Left renal cortex interstitium (tissue), 4 donors: ENCODE measurements around the gene KRTAP24-1. TPM values are rescaled to one million over a fixed set of nuclear protein-coding genes. Genes with fewer than 3 reads are reported as not detected.

Experiments
- DNase-seq, 4 donors: peaks; one replicate each; pipeline ENCODE4 v3.0.0-alpha.2; 2013; ENCODE audit warnings: low read depth in 4 of 4, low spot score in 2 of 4, missing footprints in 1 of 4
- polyA plus RNA-seq, 4 donors: library from polyadenylated mRNA; unstranded; fragments of 120-200 nt; gene quantifications; one replicate each; pipeline ENCODE4 v1.2.1, GENCODE V29; 2013; ENCODE audit not compliant: insufficient read length in 4 of 4

The KRTAP24-1 gene
- polyA plus RNA-seq, 4 donors = not detected

DNA sequence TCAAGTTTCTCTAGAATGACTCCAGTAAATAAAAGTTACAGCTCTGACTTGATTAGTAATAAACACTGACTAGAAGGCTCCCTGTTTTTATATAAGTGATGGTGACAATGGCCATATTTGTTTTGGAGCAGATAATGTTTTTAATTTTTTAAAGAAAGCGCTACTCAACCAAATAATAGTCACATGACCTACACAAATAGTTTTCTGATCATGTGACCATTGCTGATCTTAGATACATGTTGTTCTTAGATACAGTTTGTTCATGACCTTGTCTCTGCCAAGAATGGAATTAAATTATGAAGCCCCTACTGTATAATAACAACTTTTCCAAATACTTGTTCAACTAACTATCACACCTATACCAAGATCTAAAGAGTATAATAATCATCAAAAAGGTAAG is 44.6 kb downstream of the KRTAP24-1 start:
- no peak for DNase-seq

DNA sequence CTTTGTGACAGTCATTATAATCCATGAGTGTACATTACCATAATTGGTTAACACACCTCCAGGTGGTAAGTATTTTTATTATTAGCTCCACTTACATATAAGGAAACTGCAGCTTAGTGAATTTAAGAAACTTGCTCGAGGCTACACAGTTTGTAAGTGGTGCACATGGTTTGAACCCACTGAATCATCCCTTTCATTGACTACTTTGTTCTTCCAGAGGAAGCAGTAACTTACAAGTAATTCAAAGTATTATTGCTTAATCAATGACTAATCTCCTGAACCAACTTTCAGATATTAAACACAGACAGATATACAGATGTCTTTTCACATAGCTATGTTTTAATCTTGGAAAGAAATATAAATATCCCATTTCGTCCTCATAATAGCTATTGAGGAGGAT is 48.1 kb downstream of the KRTAP24-1 start:
- no peak for DNase-seq

DNA sequence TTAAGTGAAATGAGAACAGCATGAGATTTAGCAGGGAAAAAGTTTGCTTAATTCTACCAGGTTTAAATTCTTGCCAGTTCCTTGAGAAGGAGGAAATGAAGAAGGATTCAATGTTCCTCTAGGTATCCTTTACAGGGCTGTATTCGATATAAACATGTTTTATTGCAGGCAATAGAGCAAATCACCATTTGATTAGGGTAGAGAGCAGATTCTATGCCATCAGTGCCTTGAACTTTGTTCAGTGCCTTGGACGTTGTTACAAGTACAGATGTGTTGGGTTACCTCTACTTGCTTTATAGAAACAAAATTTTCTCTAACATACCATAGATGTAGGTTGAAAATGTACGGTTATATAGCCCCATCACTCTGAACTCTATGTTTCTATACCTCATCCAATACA is 48.7 kb downstream of the KRTAP24-1 start:
- DNase-seq = no peak

DNA sequence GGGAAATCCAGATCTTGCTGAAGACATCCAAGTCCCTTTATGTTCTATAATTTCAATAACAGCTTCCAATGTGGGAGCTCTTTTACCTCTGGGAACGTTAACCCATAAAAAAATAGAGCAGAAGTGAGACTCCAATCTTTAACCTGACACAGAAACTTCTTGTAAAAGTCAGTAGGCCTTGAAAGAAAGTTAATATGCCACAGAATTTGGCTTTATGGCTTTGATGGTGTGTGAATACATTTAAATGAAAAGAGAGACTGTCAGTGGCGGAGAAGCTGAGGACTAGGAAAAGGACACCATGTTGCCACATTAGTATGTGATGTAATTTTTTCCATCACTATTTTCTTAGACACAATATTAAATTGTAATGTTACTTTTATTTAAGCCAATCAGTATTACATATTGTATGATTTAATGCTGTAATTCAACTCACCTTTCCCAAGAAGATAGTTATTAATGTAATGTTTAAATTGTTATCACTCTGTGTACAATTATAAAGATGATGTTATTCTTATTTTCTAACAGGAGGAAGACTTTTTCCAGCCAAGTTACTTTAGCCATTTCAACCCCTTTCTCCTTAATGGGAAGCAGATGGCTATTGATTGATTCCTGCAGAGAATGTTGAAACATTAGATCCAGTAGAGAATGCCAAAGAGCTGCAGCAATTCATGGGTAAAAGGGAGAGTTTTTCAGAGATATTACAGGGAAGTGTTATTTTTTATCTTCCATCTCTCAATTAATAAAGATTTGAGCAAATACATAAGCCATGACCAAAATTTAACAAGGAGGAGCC is 49.3 kb downstream of the KRTAP24-1 start:
- DNase-seq = no peak

DNA sequence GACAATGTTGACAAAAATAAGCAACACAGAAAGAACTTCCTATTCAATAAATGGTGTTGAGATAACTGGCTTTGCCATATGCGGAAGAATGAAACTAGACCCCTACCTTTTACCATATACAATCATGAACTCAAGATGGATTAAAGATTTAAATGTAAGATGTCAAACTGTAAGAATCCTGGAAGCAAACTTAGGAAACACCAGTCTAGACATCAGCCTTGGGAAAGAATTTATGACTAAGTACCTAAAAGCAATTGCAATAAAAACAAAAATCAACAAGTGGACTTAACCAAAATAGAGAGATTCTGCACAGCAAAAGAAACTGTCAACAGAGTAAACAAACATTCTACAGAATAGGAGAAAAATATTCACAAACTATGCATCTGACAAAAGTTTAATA is 50.7 kb downstream of the KRTAP24-1 start:
- no peak for DNase-seq

Other genes starting within 250 kb of the KRTAP24-1 start
- not detected for gene CLDN17, start 116.1 kb downstream of the KRTAP24-1 start, polyA plus RNA-seq
- 100 to 1,000 TPM in 1 of 4 donors, 10 to 100 TPM in 3; 42.1 to 110 (median 60.0) TPM for gene CLDN8, start 66.9 kb downstream of the KRTAP24-1 start, polyA plus RNA-seq
- not detected for gene KRTAP25-1, start 6.6 kb upstream of the KRTAP24-1 start, polyA plus RNA-seq
- not detected for gene KRTAP26-1, start 37.4 kb upstream of the KRTAP24-1 start, polyA plus RNA-seq
- gene KRTAP27-1, start 54.7 kb upstream of the KRTAP24-1 start, polyA plus RNA-seq = not detected
- gene KRTAP23-1, start 65.7 kb upstream of the KRTAP24-1 start, polyA plus RNA-seq = not detected
- gene KRTAP13-2, start 89.3 kb upstream of the KRTAP24-1 start, polyA plus RNA-seq = not detected
- gene KRTAP13-1, start 113.1 kb upstream of the KRTAP24-1 start, polyA plus RNA-seq = not detected
- not detected for gene KRTAP13-3, start 143.0 kb upstream of the KRTAP24-1 start, polyA plus RNA-seq
- not detected for gene KRTAP13-4, start 147.3 kb upstream of the KRTAP24-1 start, polyA plus RNA-seq
- not detected for gene KRTAP15-1, start 157.3 kb upstream of the KRTAP24-1 start, polyA plus RNA-seq
- not detected for gene KRTAP19-1, start 197.4 kb upstream of the KRTAP24-1 start, polyA plus RNA-seq
- gene KRTAP19-2, start 204.5 kb upstream of the KRTAP24-1 start, polyA plus RNA-seq = not detected
- not detected for gene KRTAP19-3, start 209.1 kb upstream of the KRTAP24-1 start, polyA plus RNA-seq
- not detected for gene KRTAP19-4, start 214.2 kb upstream of the KRTAP24-1 start, polyA plus RNA-seq
- not detected for gene KRTAP19-5, start 219.2 kb upstream of the KRTAP24-1 start, polyA plus RNA-seq